A172 (cell line): Measurements from ENCODE around the gene DUSP1. TPM values are rescaled to one million over a fixed set of nuclear protein-coding genes. Genes with fewer than 3 reads are reported as not detected.

ENCODE experiments used
- DNase-seq: peaks from one replicate; pipeline ENCODE4 v3.0.0-alpha.2; 2015; ENCODE audit warnings: low spot score
- total RNA-seq: library from RNA; depleted of rRNA; stranded (reverse); fragments of >200 nt; shearing (Covaris generic); gene quantifications from 2 replicates; pipeline ENCODE4 v1.2.3, GENCODE V29; 2014

The DUSP1 gene
- total RNA-seq, 1 experiment from 2014 or later: 58.2 TPM

- no peak for DNase-seq
Measured at GRCh38 chr5:172765766-172766286, 5.2 kb downstream of the DUSP1 start.

DNA sequence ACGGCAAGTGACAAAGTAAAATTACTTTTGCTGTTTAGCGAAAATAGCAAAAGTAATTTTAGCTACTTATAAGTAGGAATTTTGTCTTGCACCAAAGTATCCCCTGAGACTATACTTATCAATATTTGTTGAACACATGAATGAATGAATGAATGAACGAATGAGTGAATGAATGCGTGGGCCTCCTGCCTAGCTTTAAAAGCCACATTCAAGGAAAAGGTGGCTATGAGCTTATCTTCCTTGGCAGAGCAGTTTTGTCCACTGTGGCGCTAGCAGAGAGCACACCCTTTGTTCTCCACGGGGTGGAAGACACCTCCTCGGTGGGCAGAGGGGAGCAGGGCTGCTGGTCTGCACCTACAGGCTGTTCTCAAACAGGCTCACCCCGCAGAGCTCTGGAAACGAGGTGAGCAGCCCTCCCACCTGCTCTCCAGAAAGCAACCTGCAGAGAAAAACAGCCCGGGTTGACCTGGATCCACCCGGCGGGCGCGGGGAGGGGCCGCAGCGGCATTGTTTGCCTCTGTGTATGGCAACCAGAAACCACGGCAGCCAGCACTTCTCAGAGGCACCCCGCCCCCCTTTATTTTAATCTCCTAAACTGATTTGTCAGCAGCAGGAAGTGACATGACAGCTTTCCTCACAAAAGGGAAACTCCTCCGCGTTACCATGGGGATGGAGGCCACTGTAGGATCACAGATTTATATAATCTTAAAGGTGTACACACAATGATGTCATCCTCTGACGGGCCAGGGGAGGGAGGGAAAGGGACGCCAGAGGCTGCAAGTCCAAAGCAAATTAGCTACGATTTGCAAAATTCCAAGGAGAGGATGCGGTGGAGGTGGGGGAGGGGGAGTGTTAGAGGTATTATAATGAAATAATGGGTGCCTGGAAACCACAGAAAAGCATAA is 5.9 kb downstream of the DUSP1 start:
- peak; percentile 100 for DNase-seq

DNA sequence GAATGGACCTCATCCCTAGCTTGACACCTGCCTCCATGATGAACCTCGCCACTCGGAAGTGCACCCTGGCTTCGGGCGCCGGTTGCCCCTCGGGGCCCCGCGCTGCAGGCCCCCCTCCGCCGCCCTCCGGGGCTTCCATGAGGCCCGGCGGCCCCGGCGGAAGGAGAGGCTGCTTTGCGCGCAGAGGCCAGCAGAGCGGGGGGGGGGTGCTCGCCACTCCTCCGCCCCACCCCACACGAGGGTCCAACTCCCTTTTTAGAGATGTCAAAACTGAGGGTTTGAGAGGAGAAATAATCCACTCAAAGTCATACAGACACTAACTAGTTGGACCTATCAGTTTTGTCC is 7.9 kb downstream of the DUSP1 start:
- DNase-seq: no peak

DNA sequence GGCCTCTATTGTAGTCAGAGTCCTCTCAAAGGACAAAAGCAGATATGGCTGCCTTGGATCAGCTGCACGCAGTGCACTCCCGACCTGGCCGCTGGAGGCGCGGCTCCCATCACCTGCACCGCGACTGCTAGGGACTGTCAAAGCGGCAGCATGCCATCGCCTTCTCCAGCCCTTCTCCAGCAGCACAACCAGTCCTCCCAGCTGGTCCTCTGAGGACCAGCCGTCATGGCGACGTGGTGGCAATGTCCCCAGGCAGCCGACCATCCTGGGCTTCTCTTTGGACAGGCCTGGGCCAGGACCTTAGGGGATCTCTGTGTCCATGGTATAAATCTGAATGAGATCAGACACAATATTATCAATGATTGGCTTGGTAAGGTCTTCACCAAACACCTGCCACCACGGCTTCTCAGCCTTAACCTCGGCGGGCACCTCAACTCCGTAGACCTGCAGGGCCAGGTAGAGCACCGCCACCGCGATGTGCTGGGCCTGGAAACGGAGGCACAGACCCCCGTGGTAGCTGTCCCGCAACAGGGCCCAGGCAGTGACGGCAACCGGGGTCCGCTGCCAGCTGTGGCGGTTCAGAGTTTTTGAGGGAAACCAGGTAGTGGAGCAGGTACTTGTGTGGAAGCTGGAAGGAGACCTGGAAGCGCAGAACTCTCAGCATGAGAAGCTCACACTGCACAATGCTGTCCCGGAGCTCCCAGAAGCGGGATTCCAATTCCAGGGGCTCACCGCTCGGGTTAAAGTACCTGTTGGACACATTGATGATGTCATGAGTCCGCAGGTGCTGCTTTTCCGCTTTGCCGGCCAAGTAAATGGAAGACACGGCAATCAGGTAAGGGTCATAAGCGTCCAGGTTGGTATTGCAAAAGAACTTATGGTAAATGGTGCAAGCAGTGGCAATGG is 8.5 kb downstream of the DUSP1 start:
- DNase-seq: no peak

- no peak for DNase-seq
Measured at GRCh38 chr5:172760959-172761358, 10.0 kb downstream of the DUSP1 start.

DNA sequence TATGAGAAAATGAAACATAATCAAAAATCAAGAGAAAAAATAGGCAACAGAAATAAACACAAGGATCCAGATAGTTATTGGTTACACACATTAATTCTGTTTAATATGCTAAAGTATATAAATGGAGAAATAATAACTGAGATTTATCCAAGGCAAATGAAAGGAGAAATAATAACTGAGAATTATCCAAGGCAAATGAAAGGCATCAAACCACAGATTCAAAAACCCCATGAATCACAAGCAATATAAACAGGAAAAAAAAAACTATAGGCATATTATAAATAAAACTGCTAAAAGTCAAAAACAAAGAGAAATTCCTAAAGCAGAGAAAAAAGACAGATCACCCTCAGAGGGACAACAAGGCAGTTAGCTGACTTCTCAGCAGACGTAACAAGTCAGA is 10.9 kb downstream of the DUSP1 start:
- DNase-seq: no peak

DNA sequence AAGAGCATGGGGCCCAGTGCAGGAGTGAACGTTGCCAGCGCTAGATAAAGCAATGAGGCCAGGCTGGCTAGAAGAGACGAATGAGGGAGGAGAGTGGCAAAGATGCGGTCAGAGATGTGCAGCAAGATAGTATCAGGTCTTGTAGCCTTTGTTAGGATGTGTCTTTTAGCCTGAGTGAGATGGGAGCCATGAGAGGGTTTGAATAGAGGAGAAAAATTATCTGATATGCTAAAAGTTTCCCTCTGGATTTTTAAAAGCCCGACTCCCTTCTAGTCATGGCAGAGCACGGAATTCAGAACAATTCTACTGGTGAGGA is 12.2 kb downstream of the DUSP1 start:
- DNase-seq: no peak

DNA sequence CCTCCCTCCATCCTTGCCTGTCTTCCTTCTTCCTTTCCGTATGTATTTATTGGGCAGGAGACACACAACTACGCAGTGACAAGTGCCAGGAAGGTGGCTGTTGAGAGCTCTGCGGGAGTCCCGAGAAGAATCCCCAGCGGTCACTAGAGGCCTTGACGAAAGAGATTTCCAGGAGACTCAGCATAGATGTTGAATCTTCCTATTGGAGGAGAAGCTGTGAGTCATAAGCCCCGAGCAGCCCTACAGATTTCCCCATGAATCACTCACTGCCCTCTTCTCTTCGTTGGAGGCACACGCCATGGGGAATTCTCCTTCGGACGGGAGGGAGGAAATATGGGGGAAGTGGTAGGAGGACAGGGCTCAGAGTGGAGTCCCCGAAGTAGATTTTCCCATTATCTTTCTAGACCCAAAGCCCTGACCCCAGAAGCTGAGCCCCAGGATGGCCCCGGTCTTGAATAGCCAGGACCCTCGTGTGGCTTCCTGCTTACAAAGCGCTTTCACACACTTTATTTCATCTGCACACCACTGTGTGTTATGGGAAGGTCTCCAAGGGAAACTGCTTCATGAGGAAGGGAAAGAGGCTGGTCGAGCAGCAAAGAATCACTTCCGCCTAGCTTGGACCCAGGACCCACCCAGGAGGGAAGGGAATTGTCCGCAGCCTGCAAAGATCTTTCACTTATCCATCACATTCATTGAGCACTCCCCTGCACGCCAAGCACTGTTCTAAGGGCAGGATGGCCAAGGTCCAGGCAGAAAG is 12.7 kb downstream of the DUSP1 start:
- peak; percentile 99 for DNase-seq

DNA sequence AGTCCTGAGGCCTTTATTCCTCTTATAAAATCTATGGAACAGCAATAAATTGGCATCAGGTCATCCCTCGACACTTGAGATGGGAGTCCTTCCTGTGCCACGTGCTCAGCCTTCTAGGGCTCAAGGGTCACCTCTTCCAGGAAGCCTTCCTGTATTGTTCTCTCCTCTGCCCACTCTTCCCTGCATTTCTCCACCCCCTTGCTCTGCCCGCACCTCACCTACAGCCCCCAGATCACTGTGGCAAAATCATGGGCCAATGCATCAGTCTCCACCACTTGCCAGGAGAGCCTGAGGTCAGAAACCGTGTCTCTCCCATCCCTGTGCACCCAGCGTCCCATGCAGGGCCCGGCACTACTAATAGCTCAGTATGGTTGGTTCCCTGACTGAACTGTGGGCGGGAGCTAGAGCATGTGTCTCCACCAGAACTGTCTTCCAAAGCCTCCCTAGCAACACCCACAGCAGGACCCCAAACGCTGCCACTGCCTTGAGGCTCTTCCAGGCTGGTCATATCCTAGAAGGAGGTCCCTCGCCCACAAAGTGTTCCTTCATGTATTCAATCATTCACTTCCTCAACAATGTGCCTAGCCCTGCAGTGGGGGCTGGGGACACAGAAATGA is 13.5 kb downstream of the DUSP1 start:
- peak; percentile 37 for DNase-seq

DNA sequence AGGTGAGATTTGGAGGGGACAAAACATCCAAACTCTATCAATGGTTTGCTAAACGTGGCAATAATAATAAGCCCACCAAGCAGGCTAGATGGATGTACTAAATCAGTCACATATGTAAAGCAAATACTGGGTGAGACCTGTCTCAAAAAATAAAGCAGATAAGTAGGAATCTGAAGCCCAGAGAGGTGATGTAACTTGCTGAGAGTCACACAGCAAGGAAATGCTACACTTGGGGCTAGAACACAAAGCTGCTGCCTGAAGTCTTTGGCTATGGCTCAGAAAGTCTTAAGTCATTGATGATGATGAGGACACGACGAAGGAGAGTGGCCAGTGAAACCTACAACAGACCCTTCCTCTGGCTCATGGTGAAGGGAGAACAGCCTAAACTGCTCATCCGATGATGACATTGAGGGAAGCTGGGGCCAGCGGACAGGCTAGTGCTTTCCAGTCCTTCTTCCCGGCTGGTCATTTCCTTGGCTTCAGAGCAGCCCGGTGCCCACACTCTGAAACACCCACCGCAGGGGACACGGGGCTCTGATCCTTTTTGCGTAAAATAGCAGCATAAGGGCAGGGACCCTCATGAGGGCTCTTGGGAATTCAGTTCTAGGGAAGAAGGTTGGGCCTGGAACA is 14.1 kb downstream of the DUSP1 start:
- DNase-seq: no peak

DNA sequence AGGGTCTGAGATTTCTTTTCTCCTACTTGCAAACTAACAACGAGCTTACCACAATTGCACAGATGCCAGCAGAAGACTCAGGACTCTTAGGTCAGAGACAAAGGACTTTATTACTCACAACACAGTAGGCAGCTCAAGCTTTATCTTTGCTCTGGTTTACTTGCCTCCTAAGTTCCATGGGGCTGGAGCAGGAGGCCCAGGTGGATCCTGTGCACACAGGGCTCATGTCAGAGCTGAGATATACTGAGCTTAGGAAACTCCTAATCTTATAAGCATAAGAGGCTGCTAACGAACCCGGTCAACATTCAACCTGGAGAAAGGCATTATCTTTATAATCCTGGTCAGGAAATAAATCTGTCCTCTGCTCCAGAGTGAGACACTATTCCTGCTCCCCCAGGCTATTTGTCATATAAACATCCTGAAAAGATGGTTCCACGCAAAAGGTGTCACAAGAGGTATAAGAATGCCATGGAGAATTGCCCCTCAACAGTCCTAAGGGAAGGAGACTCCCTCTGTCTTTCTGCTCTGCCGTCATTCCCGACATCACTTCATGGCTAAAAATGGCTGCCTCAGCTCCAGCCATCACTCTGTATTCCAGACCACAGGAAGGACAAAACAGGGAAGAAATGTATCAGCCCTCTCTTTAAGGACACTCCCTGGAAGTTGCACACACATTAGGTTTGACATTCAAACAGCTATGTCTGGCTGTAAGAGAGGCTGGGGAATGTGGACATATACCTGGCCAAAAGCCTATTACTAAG is 16.2 kb downstream of the DUSP1 start:
- DNase-seq: no peak

- no peak for DNase-seq
Measured at GRCh38 chr5:172753101-172753500, 17.9 kb downstream of the DUSP1 start.

GRCh38 chr5:172751761-172752510 is 19.1 kb downstream of the DUSP1 start:
- DNase-seq: no peak

GRCh38 chr5:172749881-172750633 is 20.9 kb downstream of the DUSP1 start:
- no peak for DNase-seq

DNA sequence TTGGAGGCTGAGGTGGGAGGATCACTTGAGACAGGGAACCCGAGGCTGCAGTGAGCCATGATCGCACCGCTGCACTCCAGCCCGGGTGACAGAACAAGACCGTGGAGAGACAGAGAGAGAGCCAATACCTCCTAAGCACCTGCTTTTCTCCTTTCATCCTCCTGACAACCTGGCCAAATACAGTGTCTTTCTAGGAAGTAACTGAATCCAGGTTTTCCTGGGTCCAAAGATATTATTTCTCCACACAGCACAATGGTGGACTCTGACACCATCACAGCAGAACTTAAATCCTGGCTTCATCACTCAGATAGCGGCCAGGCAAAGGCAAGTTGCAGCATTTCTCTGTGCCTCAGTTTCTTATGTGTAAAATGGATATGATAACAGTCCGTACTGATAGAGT is 21.9 kb downstream of the DUSP1 start:
- no peak for DNase-seq

DNA sequence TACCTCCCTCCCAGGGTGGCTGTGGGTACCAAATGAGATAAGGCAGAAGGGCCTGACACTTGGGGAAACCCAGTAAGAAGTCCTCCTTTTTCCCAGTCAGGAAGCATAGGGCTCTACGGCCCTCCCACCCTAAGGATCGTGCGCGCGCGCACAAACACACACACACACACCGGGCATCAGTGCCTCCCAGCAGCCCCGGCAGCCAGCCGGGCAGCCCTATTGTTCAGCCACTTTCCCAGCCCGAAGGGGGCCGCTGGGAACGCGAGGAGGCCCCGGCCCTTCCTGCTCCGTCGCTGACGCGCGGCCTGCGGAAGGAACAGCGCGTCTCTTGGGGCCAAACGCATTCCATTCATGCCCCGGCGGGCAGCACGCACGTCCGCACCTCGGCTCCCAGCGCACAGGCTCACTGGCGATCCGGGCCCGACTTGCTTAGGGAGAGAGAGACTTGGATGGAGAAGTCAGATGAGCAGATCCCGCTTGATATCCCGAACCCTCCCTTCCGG is 22.6 kb downstream of the DUSP1 start:
- no peak for DNase-seq

GRCh38 chr5:172747471-172747870 is 23.5 kb downstream of the DUSP1 start:
- DNase-seq: no peak

DNA sequence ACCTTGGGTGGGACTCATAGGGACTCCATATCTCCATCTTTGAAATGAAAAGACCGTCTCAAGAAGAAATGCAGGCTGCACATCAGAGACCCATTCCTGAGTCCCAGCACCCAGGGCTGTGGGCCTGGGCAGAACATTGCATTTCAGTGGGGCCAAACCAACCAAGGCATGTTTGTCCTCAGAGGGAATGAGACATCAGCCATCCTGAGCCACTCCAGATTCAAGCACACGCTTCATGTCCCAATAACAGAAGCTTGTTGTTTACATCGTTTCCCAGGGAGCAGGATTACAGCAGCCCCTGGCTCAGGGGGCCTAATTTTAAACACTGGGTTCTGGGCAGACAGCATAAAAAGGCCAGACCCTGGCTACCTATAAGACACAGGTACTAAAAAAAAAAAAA is 24.3 kb downstream of the DUSP1 start:
- no peak for DNase-seq

DNA sequence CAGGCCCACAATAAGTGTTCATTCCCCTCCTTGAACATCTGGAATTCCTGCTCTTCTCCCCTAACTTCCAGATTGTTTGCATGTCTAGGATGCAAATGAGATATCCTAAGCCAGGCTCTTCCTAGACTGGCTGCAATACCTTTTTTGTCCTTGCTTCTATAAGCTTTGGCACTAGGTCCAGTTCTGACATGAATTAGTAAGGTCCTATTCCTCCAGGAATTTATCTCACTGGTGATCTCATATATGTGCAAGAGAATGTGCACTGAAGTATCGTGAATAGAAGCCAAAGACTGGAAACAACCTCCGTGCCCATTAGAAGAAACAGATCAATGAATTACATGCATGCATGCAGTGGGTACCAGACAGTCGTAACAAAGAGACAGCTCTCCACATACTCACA is 25.2 kb downstream of the DUSP1 start:
- DNase-seq: no peak
